A673 (cell line): ENCODE data around the gene ATP6V0C.
"Not testable (repeated sequence)": the region's sequence is repeated elsewhere in the genome, so short reads cannot be mapped to it uniquely, and the experiment has no call there.

Experiments
- EZH2 ChIP-seq: fragments of 200-600 bp; sonication (generic); IDR thresholded peaks from 2 replicates; pipeline ENCODE4 v1.6.1; 2017; ENCODE audit warnings: borderline replicate concordance, low read depth, mild to moderate bottlenecking, mixed read lengths, antibody characterized with exemption, low read length; ENCODE audit not compliant: poor library complexity, severe bottlenecking
- TF ChIP-seq, protein P1 (sequence below): fragments of 300-800, 200-600 bp; sonication (generic); conservative IDR thresholded peaks from 2 replicates; pipeline ENCODE4 v1.5.1; 2017; ENCODE audit warnings: low read depth, mild to moderate bottlenecking, antibody characterized with exemption, low read length, moderate library complexity, mixed read lengths

- TF ChIP-seq, protein P1, sequence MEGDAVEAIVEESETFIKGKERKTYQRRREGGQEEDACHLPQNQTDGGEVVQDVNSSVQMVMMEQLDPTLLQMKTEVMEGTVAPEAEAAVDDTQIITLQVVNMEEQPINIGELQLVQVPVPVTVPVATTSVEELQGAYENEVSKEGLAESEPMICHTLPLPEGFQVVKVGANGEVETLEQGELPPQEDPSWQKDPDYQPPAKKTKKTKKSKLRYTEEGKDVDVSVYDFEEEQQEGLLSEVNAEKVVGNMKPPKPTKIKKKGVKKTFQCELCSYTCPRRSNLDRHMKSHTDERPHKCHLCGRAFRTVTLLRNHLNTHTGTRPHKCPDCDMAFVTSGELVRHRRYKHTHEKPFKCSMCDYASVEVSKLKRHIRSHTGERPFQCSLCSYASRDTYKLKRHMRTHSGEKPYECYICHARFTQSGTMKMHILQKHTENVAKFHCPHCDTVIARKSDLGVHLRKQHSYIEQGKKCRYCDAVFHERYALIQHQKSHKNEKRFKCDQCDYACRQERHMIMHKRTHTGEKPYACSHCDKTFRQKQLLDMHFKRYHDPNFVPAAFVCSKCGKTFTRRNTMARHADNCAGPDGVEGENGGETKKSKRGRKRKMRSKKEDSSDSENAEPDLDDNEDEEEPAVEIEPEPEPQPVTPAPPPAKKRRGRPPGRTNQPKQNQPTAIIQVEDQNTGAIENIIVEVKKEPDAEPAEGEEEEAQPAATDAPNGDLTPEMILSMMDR: not testable (repeated sequence)
- TF ChIP-seq EZH2: not testable (repeated sequence)
These were observed 53.8 kb downstream of the ATP6V0C start for GRCh38 chr16:2567506-2567905.
